SJSA1 (cell line): Measurements from ENCODE around the gene PRSS3. TPM values are rescaled to one million over a fixed set of nuclear protein-coding genes. Genes with fewer than 3 reads are reported as not detected.
"Not testable (repeated sequence)": the region's sequence is repeated elsewhere in the genome, so short reads cannot be mapped to it uniquely, and the experiment has no call there.

Experiments used
- DNase-seq, 2 experiments: peaks; one replicate each; pipeline ENCODE4 v3.0.0-alpha.2; 2015 to 2020; ENCODE audit warnings: low spot score in 2 of 2, low read depth in 1 of 2
- H3K27ac ChIP-seq: fragments of 250-450 bp; sonication (Bioruptor Pico); 2 replicates; pipeline ENCODE4 v1.5.1; 2020; ENCODE audit warnings: mild to moderate bottlenecking, moderate library complexity
- H3K27me3 ChIP-seq: fragments of 250-450 bp; sonication (Bioruptor Pico); replicated peaks from 2 replicates; pipeline ENCODE4 v1.5.1; 2020; ENCODE audit warnings: mild to moderate bottlenecking, moderate library complexity
- H3K36me3 ChIP-seq: fragments of 250-450 bp; sonication (Bioruptor Pico); 2 replicates; pipeline ENCODE4 v1.5.1; 2020; ENCODE audit warnings: mild to moderate bottlenecking
- H3K4me1 ChIP-seq: fragments of 250-450 bp; sonication (Bioruptor Pico); replicated peaks from 2 replicates; pipeline ENCODE4 v1.6.1; 2021; ENCODE audit warnings: mild to moderate bottlenecking
- H3K4me3 ChIP-seq: fragments of 250-450 bp; sonication (Bioruptor Pico); 2 replicates; pipeline ENCODE4 v1.5.1; 2020; ENCODE audit warnings: mild to moderate bottlenecking
- H3K9me3 ChIP-seq: fragments of 250-450 bp; sonication (Bioruptor Pico); replicated peaks from 2 replicates; pipeline ENCODE4 v1.5.1; 2020; ENCODE audit warnings: mild to moderate bottlenecking
- total RNA-seq: library from RNA; depleted of rRNA; stranded (reverse); fragments of >200 nt; shearing (Covaris generic); gene quantifications from 2 replicates; pipeline ENCODE4 v1.2.3, GENCODE V29; 2014

The PRSS3 gene
- total RNA-seq, 1 experiment from 2014 or later = not detected

DNA sequence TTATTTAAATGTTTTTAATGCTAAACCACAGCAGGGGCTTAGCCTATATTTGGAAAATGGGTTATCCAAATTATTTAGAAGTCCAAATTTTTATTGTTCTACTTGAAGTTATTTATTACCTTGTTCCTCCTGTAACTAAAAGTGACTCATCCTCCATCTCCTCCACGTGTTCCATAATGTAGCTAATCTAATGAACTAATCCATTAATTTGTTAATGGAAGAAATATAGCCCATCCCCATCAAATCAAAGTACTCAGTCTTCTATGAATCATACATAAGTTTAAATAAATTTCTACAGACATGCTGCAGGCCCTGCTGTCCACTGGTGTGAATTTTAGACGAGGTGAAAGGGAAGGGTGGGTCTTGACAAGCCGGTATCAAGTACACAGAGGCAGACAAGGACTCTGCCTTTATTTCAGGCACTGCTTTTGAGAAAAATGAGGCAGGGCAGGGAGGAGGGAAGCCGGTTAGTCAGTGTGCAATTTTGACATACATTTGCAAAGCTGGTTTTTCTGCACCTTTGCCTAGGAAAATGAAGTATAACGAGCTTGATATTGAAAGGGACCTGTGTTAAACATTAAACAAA, 21.2 kb upstream of the PRSS3 start:
- not testable (repeated sequence) for H3K27me3 ChIP-seq, H3K36me3 ChIP-seq, DNase-seq, H3K4me3 ChIP-seq, H3K4me1 ChIP-seq, H3K27ac ChIP-seq, H3K9me3 ChIP-seq

GRCh38 chr9:33776578-33776977, 18.8 kb upstream of the PRSS3 start:
- no peaks in the 10 kb centered on the region for H3K27me3 ChIP-seq
- no peak overlapping the region for H3K4me3 ChIP-seq

DNA sequence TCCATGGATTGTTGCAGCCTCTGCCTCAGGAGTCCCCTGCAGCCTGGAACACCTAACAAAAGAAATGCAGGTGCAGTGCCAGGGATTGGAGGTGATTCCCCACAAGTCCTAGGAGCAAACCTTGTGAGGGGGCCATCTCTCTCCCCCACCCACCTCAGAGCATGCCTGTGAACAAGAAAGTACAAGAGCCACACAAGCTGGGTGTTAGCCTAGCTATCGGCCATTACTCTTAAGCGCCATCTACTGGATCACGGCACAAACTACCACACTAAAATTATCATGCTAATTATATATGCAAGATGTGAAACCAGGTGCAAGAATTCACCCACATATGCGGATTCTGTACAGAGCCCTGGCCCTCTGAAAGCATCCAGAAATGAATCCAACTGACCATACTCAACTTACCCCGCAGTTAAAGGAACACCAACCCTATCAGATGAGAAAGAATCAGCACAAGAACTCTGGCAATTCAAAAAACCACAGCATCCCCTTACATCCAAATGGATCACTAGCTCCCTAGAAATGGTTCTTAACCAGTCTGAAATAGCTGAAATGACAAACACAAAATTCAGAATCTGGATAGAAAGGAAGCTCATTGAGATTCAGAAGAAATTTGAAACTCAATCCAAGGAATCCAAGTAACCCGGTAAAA, 16.5 kb upstream of the PRSS3 start:
- Histone ChIP-seq H3K27me3 (no peaks in the 10 kb centered on the region), H3K4me3 (no peak overlapping the region), H3K9me3 (no peaks in the 10 kb centered on the region), H3K27ac (no peak overlapping the region), H3K36me3 (no peaks in the 10 kb centered on the region), H3K4me1 (peaks cover 7% of the 10 kb centered on the region)
- no peak for DNase-seq

More at GRCh38 chr9:33776578-33776977, 18.8 kb upstream of the PRSS3 start:
- Histone ChIP-seq H3K4me1 (no peaks in the 10 kb centered on the region), H3K27ac (no peak overlapping the region), H3K36me3 (no peaks in the 10 kb centered on the region), H3K9me3 (no peaks in the 10 kb centered on the region)
- no peak for DNase-seq

- H3K27me3 ChIP-seq = no peaks in the 10 kb centered on the region
- peaks cover 7% of the 10 kb centered on the region for H3K4me1 ChIP-seq
- H3K4me3 ChIP-seq = no peak overlapping the region
- H3K36me3 ChIP-seq = no peaks in the 10 kb centered on the region
- no peak overlapping the region for H3K27ac ChIP-seq
- DNase-seq = no peak
- H3K9me3 ChIP-seq = no peaks in the 10 kb centered on the region
These were observed 15.1 kb upstream of the PRSS3 start for GRCh38 chr9:33780276-33780675.

- Histone ChIP-seq H3K4me1 (peaks cover 7% of the 10 kb centered on the region), H3K27me3 (no peaks in the 10 kb centered on the region), H3K4me3 (no peak overlapping the region), H3K27ac (no peak overlapping the region), H3K9me3 (no peaks in the 10 kb centered on the region), H3K36me3 (no peaks in the 10 kb centered on the region)
- no peak for DNase-seq
These were observed 13.6 kb upstream of the PRSS3 start for GRCh38 chr9:33781736-33782135.

DNA sequence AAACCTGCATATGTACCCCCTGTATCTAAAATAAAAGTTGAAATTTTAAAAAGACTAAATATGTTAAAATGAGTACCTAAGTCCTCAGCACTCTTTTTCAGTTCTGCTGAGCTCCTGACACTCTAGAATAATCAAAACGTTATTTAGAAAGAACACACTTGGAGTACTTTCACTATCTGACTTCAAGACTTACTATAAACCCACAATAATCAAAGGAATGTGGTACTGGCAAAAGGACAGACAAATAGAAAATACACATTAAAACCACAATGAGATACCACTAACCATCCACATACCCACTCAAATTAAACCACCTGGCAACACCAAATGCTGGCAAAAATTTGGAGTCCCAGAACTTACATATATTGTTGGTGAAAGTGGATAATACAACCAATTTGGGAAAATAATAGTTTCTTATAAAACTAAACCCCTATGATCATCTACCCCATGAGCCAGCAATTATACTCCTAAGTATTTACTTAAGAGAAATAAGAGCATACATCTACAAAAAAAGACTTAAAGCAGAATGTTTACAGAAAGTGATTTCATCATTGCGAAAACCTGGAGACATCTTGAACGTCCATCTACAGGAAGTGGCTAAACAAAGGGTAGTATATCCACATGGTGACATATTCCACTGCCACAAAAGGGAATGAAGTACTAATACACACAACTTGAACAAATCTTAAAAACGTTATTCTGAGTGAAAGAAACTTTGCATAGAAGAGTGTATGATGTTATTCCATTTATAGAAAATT, 12.8 kb upstream of the PRSS3 start:
- no peak overlapping the region for H3K27ac ChIP-seq
- no peaks in the 10 kb centered on the region for H3K36me3 ChIP-seq
- H3K4me3 ChIP-seq = no peak overlapping the region
- no peaks in the 10 kb centered on the region for H3K9me3 ChIP-seq
- H3K27me3 ChIP-seq = no peaks in the 10 kb centered on the region
- H3K4me1 ChIP-seq = peaks cover 7% of the 10 kb centered on the region
- DNase-seq = peak in 1 of 2 experiments; percentile 51

DNA sequence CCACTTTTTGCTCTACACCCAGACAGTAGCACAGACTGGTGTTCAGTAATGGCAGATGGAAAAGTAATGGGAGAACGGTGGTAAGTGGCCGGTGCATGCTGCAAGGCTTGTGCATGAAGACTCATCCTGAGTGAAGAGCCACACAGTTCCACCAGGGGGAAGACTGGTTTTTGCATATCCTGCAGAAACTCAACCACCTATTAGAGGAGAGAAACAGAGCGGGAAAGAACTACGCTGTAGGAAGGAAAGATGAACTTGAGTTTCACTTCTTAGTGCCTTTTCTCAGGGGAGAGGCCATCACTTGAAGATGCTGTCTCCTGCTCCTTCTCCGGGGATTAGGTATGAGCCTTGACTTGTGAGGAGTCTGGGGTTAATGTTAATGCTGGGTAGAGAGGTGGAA, 9.4 kb upstream of the PRSS3 start:
- H3K36me3 ChIP-seq = no peaks in the 10 kb centered on the region

GRCh38 chr9:33786681-33787080, 8.7 kb upstream of the PRSS3 start:
- no peak overlapping the region for H3K27ac ChIP-seq
- DNase-seq = no peak

More for the DNA sequence above, 9.4 kb upstream of the PRSS3 start:
- H3K4me1 ChIP-seq = peaks cover 7% of the 10 kb centered on the region
- H3K9me3 ChIP-seq = no peaks in the 10 kb centered on the region
- H3K27ac ChIP-seq = no peak overlapping the region
- no peaks in the 10 kb centered on the region for H3K27me3 ChIP-seq
- no peak for DNase-seq
- H3K4me3 ChIP-seq = no peak overlapping the region

DNA sequence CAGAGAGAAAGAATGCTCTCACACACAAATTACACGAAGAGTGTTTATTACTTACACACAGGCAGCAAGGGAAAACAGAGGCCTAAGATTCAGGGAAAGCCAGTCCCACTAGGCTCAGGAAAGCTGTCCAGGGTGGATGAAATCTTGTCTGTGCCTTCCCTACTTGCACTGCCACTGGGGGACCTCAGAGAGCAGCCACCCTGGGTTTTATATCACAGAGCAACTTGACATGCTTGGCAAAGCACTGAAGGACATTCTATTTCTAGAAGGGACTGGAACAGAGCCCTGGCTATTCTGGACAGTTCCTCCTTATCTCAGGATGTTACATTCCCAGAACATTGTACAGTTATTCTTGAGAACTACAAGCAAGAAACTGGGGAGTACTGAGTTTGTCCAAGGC, 7.5 kb upstream of the PRSS3 start:
- Histone ChIP-seq H3K36me3 (no peaks in the 10 kb centered on the region), H3K4me3 (no peak overlapping the region), H3K27ac (no peak overlapping the region), H3K27me3 (no peaks in the 10 kb centered on the region), H3K4me1 (peaks cover 3% of the 10 kb centered on the region), H3K9me3 (no peaks in the 10 kb centered on the region)
- DNase-seq = no peak

More at GRCh38 chr9:33786681-33787080, 8.7 kb upstream of the PRSS3 start:
- Histone ChIP-seq H3K27me3 (no peaks in the 10 kb centered on the region), H3K4me1 (peaks cover 7% of the 10 kb centered on the region), H3K4me3 (no peak overlapping the region), H3K36me3 (no peaks in the 10 kb centered on the region), H3K9me3 (no peaks in the 10 kb centered on the region)

- H3K9me3 ChIP-seq, H3K4me1 ChIP-seq, H3K27me3 ChIP-seq, H3K36me3 ChIP-seq, H3K27ac ChIP-seq, DNase-seq, H3K4me3 ChIP-seq: not testable (repeated sequence)
These were observed 5.9 kb upstream of the PRSS3 start for GRCh38 chr9:33789429-33789828.

- Histone ChIP-seq H3K9me3 (no peaks in the 10 kb centered on the region), H3K36me3 (no peaks in the 10 kb centered on the region), H3K27me3 (no peaks in the 10 kb centered on the region), H3K27ac (no peak overlapping the region), H3K4me3 (no peak overlapping the region), H3K4me1 (no peaks in the 10 kb centered on the region)
- DNase-seq = no peak
These were observed 4.2 kb upstream of the PRSS3 start for GRCh38 chr9:33791117-33791516.

GRCh38 chr9:33793496-33793895, 1.9 kb upstream of the PRSS3 start:
- not testable (repeated sequence) for H3K36me3 ChIP-seq, H3K9me3 ChIP-seq, H3K4me3 ChIP-seq, H3K27ac ChIP-seq, H3K27me3 ChIP-seq, H3K4me1 ChIP-seq, DNase-seq

GRCh38 chr9:33794560-33794959, 801 bp upstream of the PRSS3 start:
- Histone ChIP-seq H3K27ac (no peak overlapping the region), H3K27me3 (no peaks in the 10 kb centered on the region), H3K36me3 (no peaks in the 10 kb centered on the region), H3K4me1 (no peaks in the 10 kb centered on the region), H3K9me3 (no peaks in the 10 kb centered on the region), H3K4me3 (no peak overlapping the region)
- no peak for DNase-seq

- H3K4me3 ChIP-seq = no peak overlapping the region
- no peak for DNase-seq
- H3K27me3 ChIP-seq = no peaks in the 10 kb centered on the region
- no peaks in the 10 kb centered on the region for H3K36me3 ChIP-seq
- no peak overlapping the region for H3K27ac ChIP-seq
- no peaks in the 10 kb centered on the region for H3K9me3 ChIP-seq
- H3K4me1 ChIP-seq = no peaks in the 10 kb centered on the region
These were observed 458 bp downstream of the PRSS3 start for GRCh38 chr9:33795819-33796218.
